Hematopoietic multipotent progenitor cell treated with erythropoietin and hydrocortisone succinate and interleukin-3 and kit ligand, for 4 days (in vitro differentiated cells): ENCODE results near the gene GPC5.

Experiments used
- DNase-seq: peaks from one replicate; pipeline ENCODE4 v3.0.0-alpha.2; 2015

Gene GPC5

GRCh38 chr13:92054389-92054788 is 656.0 kb downstream of the GPC5 start:
- no peak for DNase-seq

- peak; percentile 54 for DNase-seq
Measured at GRCh38 chr13:92074658-92075057, 676.2 kb downstream of the GPC5 start.

GRCh38 chr13:92097337-92097903 is 699.0 kb downstream of the GPC5 start:
- DNase-seq, result peak; percentile 9

GRCh38 chr13:92101801-92102200 is 703.4 kb downstream of the GPC5 start:
- DNase-seq, result no peak

GRCh38 chr13:92103689-92104153 is 705.3 kb downstream of the GPC5 start:
- no peak for DNase-seq

GRCh38 chr13:92122186-92122853 is 723.9 kb downstream of the GPC5 start:
- DNase-seq, result no peak

- DNase-seq, result no peak
Measured at GRCh38 chr13:92126399-92126798, 728.0 kb downstream of the GPC5 start.

- DNase-seq, result no peak
Measured at GRCh38 chr13:92135509-92135908, 737.1 kb downstream of the GPC5 start.

GRCh38 chr13:92136449-92137155 is 738.2 kb downstream of the GPC5 start:
- peak; percentile 11 for DNase-seq

- DNase-seq, result no peak
Measured at GRCh38 chr13:92137520-92137919, 739.1 kb downstream of the GPC5 start.

GRCh38 chr13:92143766-92144165 is 745.3 kb downstream of the GPC5 start:
- DNase-seq, result no peak

GRCh38 chr13:92150606-92151005 is 752.2 kb downstream of the GPC5 start:
- no peak for DNase-seq

- DNase-seq, result peak; percentile 64
Measured at GRCh38 chr13:92158346-92158745, 759.9 kb downstream of the GPC5 start.

GRCh38 chr13:92164822-92165221 is 766.4 kb downstream of the GPC5 start:
- peak; percentile 86 for DNase-seq

- DNase-seq, result no peak
Measured at GRCh38 chr13:92172191-92172590, 773.8 kb downstream of the GPC5 start.

GRCh38 chr13:92173254-92173653 is 774.8 kb downstream of the GPC5 start:
- DNase-seq, result no peak

- DNase-seq, result peak; percentile 88
Measured at GRCh38 chr13:92175330-92175729, 776.9 kb downstream of the GPC5 start.

GRCh38 chr13:92177966-92178365 is 779.5 kb downstream of the GPC5 start:
- DNase-seq, result no peak

GRCh38 chr13:92179223-92179622 is 780.8 kb downstream of the GPC5 start:
- DNase-seq, result no peak

GRCh38 chr13:92187378-92187989 is 789.1 kb downstream of the GPC5 start:
- DNase-seq, result peak; percentile 72

- DNase-seq, result no peak
Measured at GRCh38 chr13:92188574-92188973, 790.2 kb downstream of the GPC5 start.

GRCh38 chr13:92196591-92197256 is 798.3 kb downstream of the GPC5 start:
- DNase-seq, result no peak

- no peak for DNase-seq
Measured at GRCh38 chr13:92197669-92198068, 799.2 kb downstream of the GPC5 start.
